HepG2 (cell line): Measurements from ENCODE around the gene FHIT. TPM values are rescaled to one million over a fixed set of nuclear protein-coding genes. Genes with fewer than 3 reads are reported as not detected.

Source experiments
- ATAC-seq: fragments of 200-7000 bp; cut with Tn5 transposase; 3 replicates; pipeline ENCODE4 v1.9.1; 2020; ENCODE audit warnings: mild to moderate bottlenecking, moderate library complexity
- BruUV-seq: library from RNA; stranded (reverse); fragments of 400-500 nt; replicated peaks from 2 replicates; lab custom pipeline; 2021; lab: Mats Ljungman, UMichigan
- CTCF ChIA-PET: fragments of 300-600 bp; formaldehyde crosslinking; extraction: SDS; loops from one replicate; lab custom pipeline; 2021; ENCODE audit warnings: low total read pairs, inconsistent platforms, low intra/inter-chr PET ratio; lab: Yijun Ruan, JAX
- POLR2A ChIA-PET: fragments of 350-600 bp; sonication (Branson Sonifier 250); formaldehyde crosslinking; loops from one replicate; lab custom pipeline; 2020; ENCODE audit warnings: antibody characterized with exemption, inconsistent platforms; lab: Yijun Ruan, JAX
- DNase-seq: peaks from one replicate; pipeline ENCODE4 v3.0.0-alpha.2; 2015; ENCODE audit warnings: low spot score
- FAIRE-seq: peaks from 3 replicates; lab custom pipeline; 2011; peaks lifted over from hg19 to GRCh38; lab: Jason Lieb, UNC
- H2AFZ ChIP-seq: one replicate; pipeline ENCODE4 v1.6.1; 2011; ENCODE audit warnings: low read length, inconsistent platforms
- H3K27ac ChIP-seq: fragments of 300-600 bp; 3 replicates; pipeline ENCODE4 v1.8.0; 2011; ENCODE audit warnings: mixed run types, mild to moderate bottlenecking, mixed read lengths, low read length, inconsistent platforms; ENCODE audit not compliant: insufficient read depth; ENCODE audit errors: extremely low read length
- H3K27me3 ChIP-seq, 2 experiments: fragments of 200-600 bp in 1 of 2; 2 replicates in 1 of 2; 3 replicates in 1 of 2; pipeline versions ENCODE4 v1.6.0 to v1.8.0; 2011; ENCODE audit warnings: low read length in 2 of 2, mild to moderate bottlenecking in 2 of 2, moderate library complexity in 2 of 2, inconsistent platforms in 1 of 2; ENCODE audit not compliant: insufficient read depth in 2 of 2, control insufficient read depth in 1 of 2
- H3K36me3 ChIP-seq, 2 experiments: fragments of 200-600 bp in 1 of 2; replicated peaks in 1 of 2; 2 replicates in 1 of 2; 3 replicates in 1 of 2; pipeline versions ENCODE4 v1.5.1 to v1.8.0; 2011; ENCODE audit warnings: low read length in 2 of 2, inconsistent platforms in 1 of 2; ENCODE audit not compliant: insufficient read depth in 2 of 2, control insufficient read depth in 1 of 2
- H3K4me1 ChIP-seq: 2 replicates; pipeline ENCODE4 v1.5.1; 2012; ENCODE audit warnings: low read length, inconsistent platforms; ENCODE audit not compliant: insufficient read depth
- H3K4me2 ChIP-seq: 2 replicates; pipeline ENCODE4 v1.6.0; 2011; ENCODE audit warnings: low read depth, low read length, inconsistent platforms
- H3K4me3 ChIP-seq, 3 experiments: fragments of 200-600 bp in 1 of 3; sonication (generic), shearing (Covaris generic) in 1 of 3; replicated peaks in 1 of 3; 2 replicates each; pipeline ENCODE4 v1.5.1; 2011 to 2016; ENCODE audit warnings: low read length in 3 of 3, inconsistent platforms in 2 of 3, low read depth in 2 of 3, mild to moderate bottlenecking in 2 of 3, control low read depth in 1 of 3, mixed read lengths in 1 of 3; ENCODE audit not compliant: insufficient read depth in 1 of 3
- H3K79me2 ChIP-seq: one replicate; pipeline ENCODE4 v1.6.1; 2011; ENCODE audit warnings: low read length, inconsistent platforms; ENCODE audit not compliant: insufficient read depth
- H3K9ac ChIP-seq: 2 replicates; pipeline ENCODE4 v1.6.0; 2011; ENCODE audit warnings: mild to moderate bottlenecking, low read depth, low read length, inconsistent platforms; ENCODE audit not compliant: insufficient read depth
- H3K9me3 ChIP-seq: 2 replicates; pipeline ENCODE4 v1.5.1; 2012; ENCODE audit warnings: mild to moderate bottlenecking, low read length
- H4K20me1 ChIP-seq: 2 replicates; pipeline ENCODE4 v1.6.0; 2011; ENCODE audit warnings: inconsistent platforms, mild to moderate bottlenecking, low read length, moderate library complexity; ENCODE audit not compliant: insufficient read depth
- ATF7-NPFF ChIP-seq: sonication (generic); formaldehyde crosslinking; IDR thresholded peaks from 2 replicates; pipeline ENCODE4 v1.8.1; 2023; ENCODE audit warnings: mild to moderate bottlenecking, low read depth, missing genetic modification reagents, moderate library complexity
- CCDC6 ChIP-seq: sonication (generic); formaldehyde crosslinking; IDR thresholded peaks from 2 replicates; pipeline ENCODE4 v1.8.1; 2022; ENCODE audit warnings: mild to moderate bottlenecking, missing genetic modification reagents, moderate library complexity
- EED ChIP-seq: sonication (generic); formaldehyde crosslinking; IDR thresholded peaks from 2 replicates; pipeline ENCODE4 v1.5.0; 2020; ENCODE audit warnings: mild to moderate bottlenecking, missing genetic modification reagents
- HDAC2 ChIP-seq: sonication (generic); formaldehyde crosslinking; IDR thresholded peaks from 2 replicates; pipeline ENCODE4 v1.4.0; 2020; ENCODE audit warnings: missing genetic modification reagents
- KLF11 ChIP-seq: IDR thresholded peaks from 2 replicates; pipeline ENCODE4 v1.6.1; 2016; ENCODE audit warnings: missing compliant biosample characterization
- MEIS2 ChIP-seq: sonication (generic); formaldehyde crosslinking; IDR thresholded peaks from 2 replicates; pipeline ENCODE4 v1.9.0; 2021; ENCODE audit warnings: mild to moderate bottlenecking, missing genetic modification reagents
- MTF2 ChIP-seq: sonication (generic); formaldehyde crosslinking; IDR thresholded peaks from 2 replicates; pipeline ENCODE4 v1.5.0; 2020; ENCODE audit warnings: missing genetic modification reagents, borderline replicate concordance
- ZMYM3 ChIP-seq: sonication (generic); formaldehyde crosslinking; IDR thresholded peaks from 2 replicates; pipeline ENCODE4 v1.5.1; 2020; ENCODE audit warnings: mild to moderate bottlenecking, missing genetic modification reagents
- ZNF547 ChIP-seq: sonication (generic); formaldehyde crosslinking; IDR thresholded peaks from 2 replicates; pipeline ENCODE4 v1.5.1; 2020; ENCODE audit warnings: mild to moderate bottlenecking, missing genetic modification reagents
- ZNF564 ChIP-seq: sonication (generic); formaldehyde crosslinking; IDR thresholded peaks from 2 replicates; pipeline ENCODE4 v1.8.1; 2023; ENCODE audit warnings: mild to moderate bottlenecking, missing genetic modification reagents
- ZNF746 ChIP-seq: sonication (generic); formaldehyde crosslinking; IDR thresholded peaks from 2 replicates; pipeline ENCODE4 v1.8.0; 2022; ENCODE audit warnings: mild to moderate bottlenecking, missing genetic modification reagents
- WGBS: methylation state at CpG from one replicate; pipeline ENCODE4 v1.1.6; 2017; ENCODE audit warnings: low lambda C conversion rate; 5-methylcytosine and 5-hydroxymethylcytosine counted together
- in situ Hi-C: cut with HindIII; loops from 2 replicates; pipeline ENCODE4 v1.10.0; 2017; ENCODE audit warnings: low pct_unique_long_range_greater_than_20kb; ENCODE audit not compliant: extremely low pct_ligation_motif_present
- intact Hi-C: fragments of 100-400 bp; cut with micrococcal nuclease; formaldehyde crosslinking; loops from one replicate; pipeline ENCODE4 v1.10.0; 2022; ENCODE audit not compliant: unreplicated experiment
- polyA plus RNA-seq, 8 experiments: library from polyadenylated mRNA; depleted of rRNA in 3 of 8; stranded (reverse) in 7 of 8; unstranded in 1 of 8; fragments of >200 nt; fragmentation: Illumina TruSeq in 4 of 8; extraction: Trizol in 4 of 8; gene quantifications; 2 replicates each; pipeline versions ENCODE4 v1.2.1 to v1.2.3, GENCODE V29; 2011 to 2016; ENCODE audit warnings: low read depth in 4 of 8, missing spikeins in 1 of 8, mixed read lengths in 1 of 8; ENCODE audit not compliant: insufficient read depth in 1 of 8
- total RNA-seq, 5 experiments: library from RNA; depleted of rRNA; stranded (reverse); fragments of >200 nt; fragmentation: Illumina TruSeq; extraction: Trizol; gene quantifications; 2 replicates each; pipeline ENCODE4 v1.2.3, GENCODE V29; 2016; ENCODE audit warnings: low read depth in 1 of 5
- TF ChIP-seq, protein P1 (sequence below): sonication (generic); formaldehyde crosslinking; IDR thresholded peaks from 2 replicates; pipeline ENCODE4 v1.8.0; 2023; ENCODE audit warnings: mild to moderate bottlenecking, missing genetic modification reagents
- TF ChIP-seq, protein P2 (sequence below): sonication (generic); formaldehyde crosslinking; IDR thresholded peaks from 2 replicates; pipeline ENCODE4 v1.9.0; 2021; ENCODE audit warnings: mild to moderate bottlenecking, missing genetic modification reagents
- TF ChIP-seq, protein P3 (sequence below): sonication (generic); formaldehyde crosslinking; IDR thresholded peaks from 2 replicates; pipeline ENCODE4 v1.4.0; 2020; ENCODE audit warnings: mild to moderate bottlenecking, missing genetic modification reagents, borderline replicate concordance

The FHIT gene
- total and polyA plus RNA-seq, 2 of the 13 experiments (the other 11 are each of a cell fraction or from before 2014, with no cell fraction given), result 4.0 to 4.6 TPM

DNA sequence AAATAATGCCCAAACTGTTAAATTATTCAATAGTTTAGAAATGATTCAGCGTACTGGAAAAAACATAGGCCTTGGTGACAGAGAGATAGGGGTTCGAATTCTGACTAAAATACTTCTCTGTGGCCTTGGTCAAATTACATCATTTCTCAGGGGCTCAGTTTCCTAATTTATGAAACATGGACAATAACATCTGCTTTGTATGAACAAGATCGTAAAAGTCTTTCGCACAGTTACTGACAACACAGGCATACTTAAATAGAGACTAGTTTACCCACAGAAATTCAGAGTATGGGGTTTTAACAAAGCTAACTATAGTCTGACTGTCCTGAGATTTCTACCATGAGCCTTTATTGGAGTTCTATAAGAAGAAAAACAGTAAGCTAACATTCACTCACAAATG lies 440.4 kb downstream of the FHIT start:
- ATAC-seq, result no peak
- Histone ChIP-seq H3K4me2 (no peak overlapping the region), H3K4me3 (no peak overlapping the region), H3K4me1 (no peaks in the 10 kb centered on the region), H3K9me3 (0 out of 2 replicates have a peak, but pooled peaks cover under 1% of the 10 kb centered on the region), H3K9ac (no peak overlapping the region), H3K27me3 (no peaks in the 10 kb centered on the region), H4K20me1 (no peaks in the 10 kb centered on the region), H3K27ac (no peak overlapping the region), H3K79me2 (no peaks in the 10 kb centered on the region), H2AFZ (no peak overlapping the region), H3K36me3 (no peaks in the 10 kb centered on the region)
- no peak for DNase-seq
- CTCF ChIA-PET, result no interaction called here
- WGBS, result 68% methylated on average over 4 of the region's 4 CpGs
- no peak for FAIRE-seq
- POLR2A ChIA-PET, result no interaction called here
- intact Hi-C loops (no loop called here), in situ Hi-C loops (no loop called here)
- BruUV-seq, result no TSS peak
- TF ChIP-seq ZMYM3 (CRISPR knock-in tag), result no peak
- TF ChIP-seq, protein P1, sequence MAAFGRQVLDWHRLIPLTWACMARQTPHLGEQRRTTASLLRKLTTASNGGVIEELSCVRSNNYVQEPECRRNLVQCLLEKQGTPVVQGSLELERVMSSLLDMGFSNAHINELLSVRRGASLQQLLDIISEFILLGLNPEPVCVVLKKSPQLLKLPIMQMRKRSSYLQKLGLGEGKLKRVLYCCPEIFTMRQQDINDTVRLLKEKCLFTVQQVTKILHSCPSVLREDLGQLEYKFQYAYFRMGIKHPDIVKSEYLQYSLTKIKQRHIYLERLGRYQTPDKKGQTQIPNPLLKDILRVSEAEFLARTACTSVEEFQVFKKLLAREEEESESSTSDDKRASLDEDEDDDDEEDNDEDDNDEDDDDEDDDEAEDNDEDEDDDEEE (CRISPR knock-in tag), result no peak
- TF ChIP-seq KLF11 (CRISPR knock-in tag), result no peak
- TF ChIP-seq, protein P2, sequence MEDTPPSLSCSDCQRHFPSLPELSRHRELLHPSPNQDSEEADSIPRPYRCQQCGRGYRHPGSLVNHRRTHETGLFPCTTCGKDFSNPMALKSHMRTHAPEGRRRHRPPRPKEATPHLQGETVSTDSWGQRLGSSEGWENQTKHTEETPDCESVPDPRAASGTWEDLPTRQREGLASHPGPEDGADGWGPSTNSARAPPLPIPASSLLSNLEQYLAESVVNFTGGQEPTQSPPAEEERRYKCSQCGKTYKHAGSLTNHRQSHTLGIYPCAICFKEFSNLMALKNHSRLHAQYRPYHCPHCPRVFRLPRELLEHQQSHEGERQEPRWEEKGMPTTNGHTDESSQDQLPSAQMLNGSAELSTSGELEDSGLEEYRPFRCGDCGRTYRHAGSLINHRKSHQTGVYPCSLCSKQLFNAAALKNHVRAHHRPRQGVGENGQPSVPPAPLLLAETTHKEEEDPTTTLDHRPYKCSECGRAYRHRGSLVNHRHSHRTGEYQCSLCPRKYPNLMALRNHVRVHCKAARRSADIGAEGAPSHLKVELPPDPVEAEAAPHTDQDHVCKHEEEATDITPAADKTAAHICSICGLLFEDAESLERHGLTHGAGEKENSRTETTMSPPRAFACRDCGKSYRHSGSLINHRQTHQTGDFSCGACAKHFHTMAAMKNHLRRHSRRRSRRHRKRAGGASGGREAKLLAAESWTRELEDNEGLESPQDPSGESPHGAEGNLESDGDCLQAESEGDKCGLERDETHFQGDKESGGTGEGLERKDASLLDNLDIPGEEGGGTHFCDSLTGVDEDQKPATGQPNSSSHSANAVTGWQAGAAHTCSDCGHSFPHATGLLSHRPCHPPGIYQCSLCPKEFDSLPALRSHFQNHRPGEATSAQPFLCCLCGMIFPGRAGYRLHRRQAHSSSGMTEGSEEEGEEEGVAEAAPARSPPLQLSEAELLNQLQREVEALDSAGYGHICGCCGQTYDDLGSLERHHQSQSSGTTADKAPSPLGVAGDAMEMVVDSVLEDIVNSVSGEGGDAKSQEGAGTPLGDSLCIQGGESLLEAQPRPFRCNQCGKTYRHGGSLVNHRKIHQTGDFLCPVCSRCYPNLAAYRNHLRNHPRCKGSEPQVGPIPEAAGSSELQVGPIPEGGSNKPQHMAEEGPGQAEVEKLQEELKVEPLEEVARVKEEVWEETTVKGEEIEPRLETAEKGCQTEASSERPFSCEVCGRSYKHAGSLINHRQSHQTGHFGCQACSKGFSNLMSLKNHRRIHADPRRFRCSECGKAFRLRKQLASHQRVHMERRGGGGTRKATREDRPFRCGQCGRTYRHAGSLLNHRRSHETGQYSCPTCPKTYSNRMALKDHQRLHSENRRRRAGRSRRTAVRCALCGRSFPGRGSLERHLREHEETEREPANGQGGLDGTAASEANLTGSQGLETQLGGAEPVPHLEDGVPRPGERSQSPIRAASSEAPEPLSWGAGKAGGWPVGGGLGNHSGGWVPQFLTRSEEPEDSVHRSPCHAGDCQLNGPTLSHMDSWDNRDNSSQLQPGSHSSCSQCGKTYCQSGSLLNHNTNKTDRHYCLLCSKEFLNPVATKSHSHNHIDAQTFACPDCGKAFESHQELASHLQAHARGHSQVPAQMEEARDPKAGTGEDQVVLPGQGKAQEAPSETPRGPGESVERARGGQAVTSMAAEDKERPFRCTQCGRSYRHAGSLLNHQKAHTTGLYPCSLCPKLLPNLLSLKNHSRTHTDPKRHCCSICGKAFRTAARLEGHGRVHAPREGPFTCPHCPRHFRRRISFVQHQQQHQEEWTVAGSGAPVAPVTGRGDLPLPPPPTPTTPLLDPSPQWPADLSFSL, result no peak
- TF ChIP-seq MEIS2, result no peak
- no peak for TF ChIP-seq CCDC6 (CRISPR knock-in tag)
- TF ChIP-seq, protein P3, sequence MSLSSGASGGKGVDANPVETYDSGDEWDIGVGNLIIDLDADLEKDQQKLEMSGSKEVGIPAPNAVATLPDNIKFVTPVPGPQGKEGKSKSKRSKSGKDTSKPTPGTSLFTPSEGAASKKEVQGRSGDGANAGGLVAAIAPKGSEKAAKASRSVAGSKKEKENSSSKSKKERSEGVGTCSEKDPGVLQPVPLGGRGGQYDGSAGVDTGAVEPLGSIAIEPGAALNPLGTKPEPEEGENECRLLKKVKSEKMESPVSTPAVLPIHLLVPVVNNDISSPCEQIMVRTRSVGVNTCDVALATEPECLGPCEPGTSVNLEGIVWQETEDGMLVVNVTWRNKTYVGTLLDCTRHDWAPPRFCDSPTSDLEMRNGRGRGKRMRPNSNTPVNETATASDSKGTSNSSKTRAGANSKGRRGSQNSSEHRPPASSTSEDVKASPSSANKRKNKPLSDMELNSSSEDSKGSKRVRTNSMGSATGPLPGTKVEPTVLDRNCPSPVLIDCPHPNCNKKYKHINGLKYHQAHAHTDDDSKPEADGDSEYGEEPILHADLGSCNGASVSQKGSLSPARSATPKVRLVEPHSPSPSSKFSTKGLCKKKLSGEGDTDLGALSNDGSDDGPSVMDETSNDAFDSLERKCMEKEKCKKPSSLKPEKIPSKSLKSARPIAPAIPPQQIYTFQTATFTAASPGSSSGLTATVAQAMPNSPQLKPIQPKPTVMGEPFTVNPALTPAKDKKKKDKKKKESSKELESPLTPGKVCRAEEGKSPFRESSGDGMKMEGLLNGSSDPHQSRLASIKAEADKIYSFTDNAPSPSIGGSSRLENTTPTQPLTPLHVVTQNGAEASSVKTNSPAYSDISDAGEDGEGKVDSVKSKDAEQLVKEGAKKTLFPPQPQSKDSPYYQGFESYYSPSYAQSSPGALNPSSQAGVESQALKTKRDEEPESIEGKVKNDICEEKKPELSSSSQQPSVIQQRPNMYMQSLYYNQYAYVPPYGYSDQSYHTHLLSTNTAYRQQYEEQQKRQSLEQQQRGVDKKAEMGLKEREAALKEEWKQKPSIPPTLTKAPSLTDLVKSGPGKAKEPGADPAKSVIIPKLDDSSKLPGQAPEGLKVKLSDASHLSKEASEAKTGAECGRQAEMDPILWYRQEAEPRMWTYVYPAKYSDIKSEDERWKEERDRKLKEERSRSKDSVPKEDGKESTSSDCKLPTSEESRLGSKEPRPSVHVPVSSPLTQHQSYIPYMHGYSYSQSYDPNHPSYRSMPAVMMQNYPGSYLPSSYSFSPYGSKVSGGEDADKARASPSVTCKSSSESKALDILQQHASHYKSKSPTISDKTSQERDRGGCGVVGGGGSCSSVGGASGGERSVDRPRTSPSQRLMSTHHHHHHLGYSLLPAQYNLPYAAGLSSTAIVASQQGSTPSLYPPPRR, result no peak
- no peak for TF ChIP-seq MTF2 (CRISPR knock-in tag)
- no peak for TF ChIP-seq ZNF564
- no peak for TF ChIP-seq ZNF547 (CRISPR knock-in tag)
- TF ChIP-seq EED (CRISPR knock-in tag), result no peak
- TF ChIP-seq ATF7-NPFF, result no peak
- no peak for TF ChIP-seq ZNF746 (CRISPR knock-in tag)
- TF ChIP-seq HDAC2 (CRISPR knock-in tag), result no peak
